OCI-LY3 (cell line): ENCODE measurements around the gene MARCHF11.

Experiments
- H2AFZ ChIP-seq: fragments of 200-600, 300-600 bp; shearing (Covaris generic); 2 replicates; pipeline ENCODE4 v1.6.0; 2014; ENCODE audit warnings: antibody characterized with exemption, low read depth, low read length
- H3K27ac ChIP-seq: fragments of 200-600, 300-600 bp; sonication (generic); 2 replicates; pipeline ENCODE4 v1.5.1; 2014; ENCODE audit warnings: mild to moderate bottlenecking, low read length, moderate library complexity, mixed read lengths
- H3K27me3 ChIP-seq: fragments of 200-600, 300-600 bp; sonication (generic); 2 replicates; pipeline ENCODE4 v1.6.1; 2014; ENCODE audit warnings: low read depth, low read length, mixed read lengths
- H3K36me3 ChIP-seq: fragments of 200-600, 300-600 bp; sonication (generic); replicated peaks from 2 replicates; pipeline ENCODE3; 2014; ENCODE audit warnings: low read depth, low read length, mixed read lengths
- H3K4me1 ChIP-seq: fragments of 300-600, 200-600 bp; sonication (generic); 2 replicates; pipeline ENCODE4 v1.6.1; 2014; ENCODE audit warnings: low read length, mixed read lengths
- H3K4me2 ChIP-seq: fragments of 200-600, 300-600 bp; sonication (generic); 2 replicates; pipeline ENCODE4 v1.6.1; 2014; ENCODE audit warnings: low read length, mixed read lengths
- H3K4me3 ChIP-seq: fragments of 300-600, 200-600 bp; sonication (generic); 2 replicates; pipeline ENCODE4 v1.5.1; 2014; ENCODE audit warnings: antibody characterized with exemption, mild to moderate bottlenecking, low read length, moderate library complexity
- H3K79me2 ChIP-seq: fragments of 300-600, 200-600 bp; shearing (Covaris generic); 2 replicates; pipeline ENCODE4 v1.6.1; 2014; ENCODE audit warnings: mild to moderate bottlenecking, low read length, mixed read lengths
- H3K9ac ChIP-seq: fragments of 300-600, 200-600 bp; shearing (Covaris generic); 2 replicates; pipeline ENCODE4 v1.6.0; 2014; ENCODE audit warnings: mild to moderate bottlenecking, low read length, moderate library complexity
- H3K9me3 ChIP-seq: fragments of 200-600, 300-600 bp; shearing (Covaris generic); 2 replicates; pipeline ENCODE4 v1.6.1; 2014; ENCODE audit warnings: low read length, mixed read lengths; ENCODE audit not compliant: insufficient read depth
- H4K20me1 ChIP-seq: fragments of 200-600, 300-600 bp; sonication (generic); 2 replicates; pipeline ENCODE4 v1.6.1; 2016; ENCODE audit warnings: low read length, mixed read lengths; ENCODE audit not compliant: insufficient read depth
- CTCF ChIP-seq: fragments of 200-600, 300-600 bp; sonication (generic); IDR thresholded peaks from 2 replicates; pipeline ENCODE4 v1.5.1; 2014; ENCODE audit warnings: antibody characterized with exemption, low read length, low read depth
- EZH2phosphoT487 ChIP-seq: fragments of 200-600 bp; shearing (Covaris generic); IDR thresholded peaks from 2 replicates; pipeline ENCODE4 v1.6.1; 2018; ENCODE audit warnings: antibody characterized with exemption, mixed run types, low read depth

MARCHF11 gene

DNA sequence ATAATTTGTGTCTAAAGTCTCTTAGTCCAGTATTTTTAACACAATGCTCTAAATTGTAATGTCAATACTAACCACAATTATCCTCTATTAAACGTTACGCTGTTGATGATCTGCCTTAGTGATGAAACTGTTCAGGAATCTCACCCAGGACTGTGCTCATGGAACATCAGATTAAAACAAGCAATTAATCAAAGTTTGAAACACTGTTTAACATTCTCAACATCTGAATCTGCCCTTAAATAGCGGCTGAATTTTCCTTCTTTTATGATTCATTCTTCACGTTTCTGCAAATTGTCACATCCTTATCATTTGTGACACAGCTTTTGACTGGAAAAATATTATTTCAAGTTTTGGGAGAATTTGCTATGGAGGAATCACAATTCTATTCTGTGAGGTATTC, 113.8 kb downstream of the MARCHF11 start:
- no peak for TF ChIP-seq CTCF
- no peak for TF ChIP-seq EZH2phosphoT487
- H3K36me3 ChIP-seq: no peaks in the 10 kb centered on the region
- no peak overlapping the region for H3K27ac ChIP-seq
- peaks cover 4% of the 10 kb centered on the region; the same call in 1 of the 2 replicates for H3K27me3 ChIP-seq
- no peaks in the 10 kb centered on the region for H3K79me2 ChIP-seq
- no peak overlapping the region for H3K4me2 ChIP-seq
- H3K9me3 ChIP-seq: 0 out of 2 replicates have a peak, but pooled peaks cover 8% of the 10 kb centered on the region
- peaks cover 21% of the 10 kb centered on the region for H3K4me1 ChIP-seq
- H3K9ac ChIP-seq: no peak overlapping the region
- H2AFZ ChIP-seq: no peak overlapping the region
- no peak overlapping the region for H3K4me3 ChIP-seq
- no peaks in the 10 kb centered on the region for H4K20me1 ChIP-seq

GRCh38 chr5:16064135-16064893, 115.3 kb downstream of the MARCHF11 start:
- H3K79me2 ChIP-seq: no peaks in the 10 kb centered on the region
- TF ChIP-seq CTCF: no peak
- no peak for TF ChIP-seq EZH2phosphoT487
- no peaks in the 10 kb centered on the region for H3K36me3 ChIP-seq
- no peak overlapping the region for H2AFZ ChIP-seq
- no peak overlapping the region for H3K9ac ChIP-seq
- H4K20me1 ChIP-seq: no peaks in the 10 kb centered on the region
- H3K27ac ChIP-seq: no peak overlapping the region
- peaks cover 21% of the 10 kb centered on the region for H3K4me1 ChIP-seq
- H3K27me3 ChIP-seq: peaks cover 4% of the 10 kb centered on the region; the same call in 1 of the 2 replicates
- H3K4me2 ChIP-seq: no peak overlapping the region
- H3K4me3 ChIP-seq: no peak overlapping the region
- 0 out of 2 replicates have a peak, but pooled peaks cover 8% of the 10 kb centered on the region for H3K9me3 ChIP-seq

GRCh38 chr5:16061163-16061562, 118.4 kb downstream of the MARCHF11 start:
- Histone ChIP-seq H3K4me2 (no peak overlapping the region), H4K20me1 (no peaks in the 10 kb centered on the region), H3K27me3 (no peaks in the 10 kb centered on the region), H2AFZ (no peak overlapping the region), H3K9ac (no peak overlapping the region), H3K9me3 (no peaks in the 10 kb centered on the region), H3K79me2 (no peaks in the 10 kb centered on the region), H3K36me3 (no peaks in the 10 kb centered on the region), H3K4me3 (no peak overlapping the region), H3K4me1 (peaks cover 3% of the 10 kb centered on the region; the same call in 1 of the 2 replicates), H3K27ac (no peak overlapping the region)
- TF ChIP-seq CTCF (no peak), EZH2phosphoT487 (no peak)

GRCh38 chr5:16057277-16057676, 122.3 kb downstream of the MARCHF11 start:
- no peak overlapping the region for H3K27ac ChIP-seq
- no peaks in the 10 kb centered on the region for H3K27me3 ChIP-seq
- H3K4me3 ChIP-seq: no peak overlapping the region
- TF ChIP-seq EZH2phosphoT487: no peak
- no peak for TF ChIP-seq CTCF
- no peak overlapping the region for H3K4me2 ChIP-seq
- H3K79me2 ChIP-seq: no peaks in the 10 kb centered on the region
- no peak overlapping the region for H2AFZ ChIP-seq
- H3K36me3 ChIP-seq: no peaks in the 10 kb centered on the region
- H3K9ac ChIP-seq: no peak overlapping the region
- no peaks in the 10 kb centered on the region for H3K9me3 ChIP-seq
- no peaks in the 10 kb centered on the region for H3K4me1 ChIP-seq
- H4K20me1 ChIP-seq: no peaks in the 10 kb centered on the region
